Transverse colon (tissue), 4 donors: Measurements from ENCODE around the gene PADI2. TPM values are rescaled to one million over a fixed set of nuclear protein-coding genes. Genes with fewer than 3 reads are reported as not detected.

Experiments used
- DNase-seq: peaks from one replicate; pipeline ENCODE4 v3.0.0-alpha.2; 2019
- H3K27ac ChIP-seq, 4 donors: fragments of 200-600 bp; sonication (generic); 2 replicates each; pipeline ENCODE4 v1.5.1; 2016 to 2018; ENCODE audit warnings: inconsistent platforms in 4 of 4
- H3K27me3 ChIP-seq: fragments of 200-600 bp; sonication (generic); 2 replicates; pipeline ENCODE4 v1.5.1; 2017; ENCODE audit warnings: inconsistent platforms
- H3K36me3 ChIP-seq, 4 donors: fragments of 200-600 bp; sonication (generic); 2 replicates each; pipeline ENCODE4 v1.5.1; 2017 to 2019; ENCODE audit warnings: inconsistent platforms in 4 of 4
- H3K4me1 ChIP-seq, 4 donors: fragments of 200-600 bp; sonication (generic); 2 replicates each; pipeline ENCODE4 v1.5.1; 2017 to 2020; ENCODE audit warnings: inconsistent platforms in 4 of 4
- H3K4me3 ChIP-seq, 4 donors: fragments of 200-600 bp; sonication (generic); 1 replicate in 1 of 4; 2 replicates in 3 of 4; pipeline versions ENCODE4 v1.5.1 to v1.6.1; 2017 to 2019; ENCODE audit warnings: inconsistent platforms in 4 of 4
- H3K9me3 ChIP-seq, 2 donors: fragments of 200-600 bp; sonication (generic); 2 replicates each; pipeline ENCODE4 v1.5.1; 2017 to 2019; ENCODE audit warnings: inconsistent platforms in 2 of 2
- CTCF ChIP-seq, 5 experiments: fragments of 200-600 bp in 3 of 5; fragments of 450-650 bp in 2 of 5; sonication (generic) in 3 of 5; IDR thresholded peaks; 1 replicate in 2 of 5; 2 replicates in 3 of 5; pipeline ENCODE4 v1.5.1; 2016 to 2017; ENCODE audit warnings: antibody characterized with exemption in 5 of 5, inconsistent platforms in 3 of 5, mild to moderate bottlenecking in 2 of 5, moderate library complexity in 1 of 5
- EP300 ChIP-seq: sonication (generic); formaldehyde crosslinking; IDR thresholded peaks from one replicate; pipeline ENCODE4 v1.6.1; 2017; ENCODE audit warnings: antibody characterized with exemption, low read depth
- POLR2A ChIP-seq: fragments of 450-650 bp; IDR thresholded peaks from one replicate; pipeline ENCODE4 v1.6.1; 2016; ENCODE audit warnings: antibody characterized with exemption, mild to moderate bottlenecking, moderate library complexity
- POLR2AphosphoS5 ChIP-seq, 3 donors: sonication (generic); formaldehyde crosslinking; IDR thresholded peaks; one replicate each; pipeline ENCODE4 v1.6.1; 2016; ENCODE audit warnings: antibody characterized with exemption in 3 of 3
- WGBS, 2 donors: methylation state at CpG; one replicate each; pipeline ENCODE4 v1.1.5; 2018; ENCODE audit warnings: low coverage in 1 of 2; 5-methylcytosine and 5-hydroxymethylcytosine counted together
- in situ Hi-C, 4 donors: fragments of 200-750 bp; cut with MboI; loops; one replicate each; pipeline versions ENCODE4 v1.15.0 to v1.15.1; 2017; ENCODE audit warnings: low sequenced_read_pairs in 3 of 4, low pct_ligation_motif_present in 1 of 4, low pct_unique_long_range_greater_than_20kb in 1 of 4
- intact Hi-C: fragments of 100-400 bp; cut with DNase I; formaldehyde crosslinking; loops from one replicate; pipeline ENCODE4 v1.15.1; 2023; ENCODE audit warnings: low total_unique reads
- total RNA-seq, 4 donors: library from RNA; depleted of rRNA; stranded (reverse); fragments of >200 nt; gene quantifications; one replicate each; pipeline ENCODE4 v1.1.0, GENCODE V29; 2016

Gene PADI2
- total RNA-seq, 4 donors from 2014 or later, result 143 to 285 (median 238) TPM

- no peak for DNase-seq
- TF ChIP-seq POLR2AphosphoS5 (IDR thresholded peaks at IDR 0.05) (no peak), POLR2A (no peak), CTCF (IDR thresholded peaks at IDR 0.05) (no peak), EP300 (no peak)
- Histone ChIP-seq H3K4me1 (no peaks in the 10 kb centered on the region), H3K27me3 (no peaks in the 10 kb centered on the region), H3K27ac (no peak overlapping the region), H3K9me3 (no peaks in the 10 kb centered on the region), H3K4me3 (no peak overlapping the region), H3K36me3 (peaks cover 0 to 58% (median 29%) of the 10 kb centered on the region in 4 donors)
- intact Hi-C loops (no loop called here), in situ Hi-C loops (no loop called here)
- 70 to 86% methylated on average over 4 of the region's 4 CpGs for WGBS, 2 donors
Observed at GRCh38 chr1:17030206-17030605, 89.0 kb downstream of the PADI2 start.

- 82 to 88% methylated on average over 3 to 5 of the region's 5 CpGs for WGBS, 2 donors
- no peaks in the 10 kb centered on the region for H3K4me1 ChIP-seq
- in situ Hi-C loops, result no loop called here
- TF ChIP-seq POLR2AphosphoS5 (IDR thresholded peaks at IDR 0.05) (no peak), EP300 (no peak), CTCF (IDR thresholded peaks at IDR 0.05) (no peak), POLR2A (no peak)
- H3K27ac ChIP-seq, result no peak overlapping the region
- H3K4me3 ChIP-seq, result no peak overlapping the region
- H3K9me3 ChIP-seq, result no peaks in the 10 kb centered on the region
- H3K27me3 ChIP-seq, result no peaks in the 10 kb centered on the region
- peaks cover 0 to 72% (median 32%) of the 10 kb centered on the region in 4 donors for H3K36me3 ChIP-seq
- no peak for DNase-seq
- intact Hi-C loops, result no loop called here
Observed at GRCh38 chr1:17028662-17029188, 90.5 kb downstream of the PADI2 start.

- H3K4me3 ChIP-seq, result no peak overlapping the region
- WGBS, 2 donors, result 60 to 64% methylated on average over 2 of the region's 2 CpGs
- no peak for DNase-seq
- H3K4me1 ChIP-seq, result no peaks in the 10 kb centered on the region
- H3K27ac ChIP-seq, result no peak overlapping the region
- intact Hi-C loops (no loop called here), in situ Hi-C loops (no loop called here)
- no peaks in the 10 kb centered on the region for H3K27me3 ChIP-seq
- no peaks in the 10 kb centered on the region for H3K9me3 ChIP-seq
- peaks cover 0 to 77% (median 32%) of the 10 kb centered on the region in 4 donors for H3K36me3 ChIP-seq
- TF ChIP-seq EP300 (no peak), POLR2A (no peak), CTCF (IDR thresholded peaks at IDR 0.05) (no peak), POLR2AphosphoS5 (IDR thresholded peaks at IDR 0.05) (no peak)
Observed at GRCh38 chr1:17027900-17028299, 91.4 kb downstream of the PADI2 start.

GRCh38 chr1:17027403-17027802, 91.8 kb downstream of the PADI2 start:
- Histone ChIP-seq H3K36me3 (peaks cover 0 to 77% (median 31%) of the 10 kb centered on the region in 4 donors), H3K4me1 (no peaks in the 10 kb centered on the region), H3K27ac (no peak overlapping the region), H3K9me3 (no peaks in the 10 kb centered on the region), H3K27me3 (no peaks in the 10 kb centered on the region), H3K4me3 (no peak overlapping the region)
- in situ Hi-C loops (no loop called here), intact Hi-C loops (no loop called here)
- DNase-seq, result no peak
- WGBS, 2 donors, result 74 to 80% methylated on average over 1 to 5 of the region's 5 CpGs
- TF ChIP-seq EP300, result no peak
- TF ChIP-seq POLR2AphosphoS5 (IDR thresholded peaks at IDR 0.05), result no peak
- no peak for TF ChIP-seq POLR2A
- TF ChIP-seq CTCF (IDR thresholded peaks at IDR 0.05), result no peak
